NCI-H2107 treated with DMSO at 0.1 percent for 48 hours (cell line): ENCODE data around the gene KRTAP25-1.

Source experiments
- DNase-seq: peaks from one replicate; lab custom pipeline; 2025; ENCODE audit not compliant: unreplicated experiment; lab: John Stamatoyannopoulos, UW

The KRTAP25-1 gene

GRCh38 chr21:30289215-30289614, at the start of gene KRTAP25-1:
KRTAP25-1 (minus strand) TSS chr21:30289514; CDS start chr21:30289490, 24 bp downstream.
- no peak for DNase-seq

- no peak for DNase-seq
Observed at GRCh38 chr21:30338717-30339116, 49.4 kb upstream of the KRTAP25-1 start.

GRCh38 chr21:30337772-30338171, 48.5 kb upstream of the KRTAP25-1 start:
- DNase-seq: no peak

- no peak for DNase-seq
Observed at GRCh38 chr21:30337276-30337744, 48.0 kb upstream of the KRTAP25-1 start, which contains the start of gene KRTAP27-1. KRTAP27-1 (minus strand) TSS chr21:30337694; CDS start chr21:30337668, 26 bp downstream.

- no peak for DNase-seq
Observed at GRCh38 chr21:30336596-30336995, 47.3 kb upstream of the KRTAP25-1 start.

GRCh38 chr21:30333736-30334135, 44.4 kb upstream of the KRTAP25-1 start:
- no peak for DNase-seq

- no peak for DNase-seq
Observed at GRCh38 chr21:30332681-30333080, 43.4 kb upstream of the KRTAP25-1 start.

GRCh38 chr21:30329203-30329875, 40.0 kb upstream of the KRTAP25-1 start:
- no peak for DNase-seq

GRCh38 chr21:30326390-30326789, 37.1 kb upstream of the KRTAP25-1 start:
- DNase-seq: no peak

GRCh38 chr21:30320215-30320614, 30.9 kb upstream of the KRTAP25-1 start, which contains the start of gene KRTAP26-1:
KRTAP26-1 (minus strand) TSS chr21:30320315; CDS start chr21:30320035, 280 bp downstream.
- no peak for DNase-seq

GRCh38 chr21:30315701-30316100, 26.4 kb upstream of the KRTAP25-1 start:
- no peak for DNase-seq

- no peak for DNase-seq
Observed at GRCh38 chr21:30306884-30307283, 17.6 kb upstream of the KRTAP25-1 start.

GRCh38 chr21:30305136-30305535, 15.8 kb upstream of the KRTAP25-1 start:
- no peak for DNase-seq

GRCh38 chr21:30282850-30283249, 6.5 kb downstream of the KRTAP25-1 start, which contains the start of gene KRTAP24-1:
KRTAP24-1 (minus strand) TSS chr21:30282950; CDS start chr21:30282932, 18 bp downstream.
- no peak for DNase-seq

GRCh38 chr21:30271611-30272010, 17.7 kb downstream of the KRTAP25-1 start:
- DNase-seq: no peak

- DNase-seq: no peak
Observed at GRCh38 chr21:30271156-30271555, 18.2 kb downstream of the KRTAP25-1 start.

GRCh38 chr21:30269803-30270530, 19.3 kb downstream of the KRTAP25-1 start:
- DNase-seq: no peak

- no peak for DNase-seq
Observed at GRCh38 chr21:30268608-30269197, 20.6 kb downstream of the KRTAP25-1 start.

GRCh38 chr21:30257773-30258172, 31.5 kb downstream of the KRTAP25-1 start:
- DNase-seq: no peak

- DNase-seq: no peak
Observed at GRCh38 chr21:30256100-30256499, 33.2 kb downstream of the KRTAP25-1 start.

- no peak for DNase-seq
Observed at GRCh38 chr21:30255679-30256078, 33.6 kb downstream of the KRTAP25-1 start.

- DNase-seq: no peak
Observed at GRCh38 chr21:30251781-30252180, 37.5 kb downstream of the KRTAP25-1 start.
